Activated CD4-positive, alpha-beta memory T cell treated with anti-CD3 and anti-CD28 coated beads, Interleukin-2, amount 10 ng/mL, durations not matched to agents 7 days and 5 days (primary cell): ENCODE data around the gene IL22RA1. TPM values are rescaled to one million over a fixed set of nuclear protein-coding genes. Genes with fewer than 3 reads are reported as not detected.

Experiments used
- CTCF ChIA-PET: fragments of 350-600 bp; sonication (Branson Sonifier 250); formaldehyde crosslinking; loops from one replicate; lab custom pipeline; 2021; ENCODE audit warnings: antibody characterized with exemption, inconsistent platforms; lab: Charles Lee
- POLR2A ChIA-PET: fragments of 350-600 bp; sonication (Branson Sonifier 250); formaldehyde crosslinking; loops from one replicate; lab custom pipeline; 2021; ENCODE audit warnings: antibody characterized with exemption; lab: Charles Lee
- DNase-seq: peaks from one replicate; pipeline ENCODE4 v3.0.0-alpha.2; 2020
- H3K27ac Mint-ChIP-seq: one replicate; pipeline ENCODE4 v1.8.0; 2021; ENCODE audit warnings: mild to moderate bottlenecking, mixed read lengths
- H3K27me3 Mint-ChIP-seq: one replicate; pipeline ENCODE4 v1.8.0; 2021; ENCODE audit warnings: mixed read lengths
- H3K36me3 Mint-ChIP-seq: one replicate; pipeline ENCODE4 v1.8.0; 2021; ENCODE audit warnings: low read depth, mixed read lengths
- H3K4me1 Mint-ChIP-seq: one replicate; pipeline ENCODE4 v1.8.0; 2021; ENCODE audit warnings: mixed read lengths
- H3K4me3 Mint-ChIP-seq: one replicate; pipeline ENCODE4 v1.8.0; 2021; ENCODE audit warnings: mild to moderate bottlenecking, mixed read lengths
- H3K9me3 Mint-ChIP-seq: one replicate; pipeline ENCODE4 v1.8.0; 2021; ENCODE audit warnings: mixed read lengths
- total RNA-seq, 2 experiments: library from RNA; stranded (reverse); gene quantifications; one replicate each; pipeline ENCODE4 v1.2.3, GENCODE V29; 2021

Gene IL22RA1
- total RNA-seq, 2 experiments from 2014 or later = not detected

- Mint-ChIP-seq H3K4me3 (no peak overlapping the region), H3K4me1 (no peaks in the 10 kb centered on the region), H3K36me3 (no peaks in the 10 kb centered on the region), H3K27ac (no peak overlapping the region), H3K9me3 (no peaks in the 10 kb centered on the region), H3K27me3 (peaks cover 7% of the 10 kb centered on the region)
- ChIA-PET CTCF (interaction anchor here (1.0 to 1.2 kb wide), 3 partner anchors 15 to 266 kb away, joined by 3 read pairs; partner anchors contain the start of gene MYOM3), POLR2A (no interaction called here)
- DNase-seq = no peak
Measured at GRCh38 chr1:24127134-24127800, 15.7 kb downstream of the IL22RA1 start.

GRCh38 chr1:24126672-24127023 is 16.3 kb downstream of the IL22RA1 start:
- POLR2A ChIA-PET = no interaction called here
- CTCF ChIA-PET = interaction anchor here (1.0 to 1.2 kb wide), 3 partner anchors 14 to 267 kb away, joined by 3 read pairs; partner anchors contain the start of gene MYOM3
- H3K9me3 Mint-ChIP-seq = no peaks in the 10 kb centered on the region
- H3K27ac Mint-ChIP-seq = no peak overlapping the region
- H3K36me3 Mint-ChIP-seq = no peaks in the 10 kb centered on the region
- no peak for DNase-seq
- H3K4me1 Mint-ChIP-seq = no peaks in the 10 kb centered on the region
- peaks cover 7% of the 10 kb centered on the region for H3K27me3 Mint-ChIP-seq
- no peak overlapping the region for H3K4me3 Mint-ChIP-seq

GRCh38 chr1:24126018-24126671 is 16.8 kb downstream of the IL22RA1 start:
- H3K27ac Mint-ChIP-seq = no peak overlapping the region
- H3K4me3 Mint-ChIP-seq = no peak overlapping the region
- ChIA-PET POLR2A (no interaction called here), CTCF (interaction anchor here (0.6 to 1.2 kb wide), 5 partner anchors 14 to 269 kb away, joined by 3 to 5 read pairs (median 3); partner anchors contain the start of gene MYOM3)
- no peaks in the 10 kb centered on the region for H3K4me1 Mint-ChIP-seq
- peaks cover 7% of the 10 kb centered on the region for H3K27me3 Mint-ChIP-seq
- DNase-seq = no peak
- no peaks in the 10 kb centered on the region for H3K36me3 Mint-ChIP-seq
- no peaks in the 10 kb centered on the region for H3K9me3 Mint-ChIP-seq

DNA sequence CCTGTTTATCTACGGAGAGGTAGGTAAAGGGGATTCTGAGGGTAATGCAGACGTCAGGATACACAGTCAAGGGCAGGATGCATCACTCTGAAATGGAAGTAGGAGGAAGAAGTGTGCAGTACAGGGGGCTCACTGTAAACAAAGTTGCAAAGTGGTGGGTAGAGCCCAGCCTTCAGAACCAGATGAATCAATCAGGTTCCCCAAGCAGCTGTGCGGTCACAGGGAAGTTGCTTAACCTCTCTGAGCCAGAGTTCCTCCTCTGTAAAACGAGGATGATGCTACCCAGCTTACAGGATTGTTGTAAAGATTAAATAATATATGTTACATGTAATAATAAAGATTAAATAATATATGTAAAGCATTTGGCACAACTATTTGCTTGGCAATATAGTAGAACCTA is 17.5 kb downstream of the IL22RA1 start:
- POLR2A ChIA-PET = no interaction called here
- H3K27ac Mint-ChIP-seq = no peak overlapping the region
- H3K9me3 Mint-ChIP-seq = no peaks in the 10 kb centered on the region
- H3K4me3 Mint-ChIP-seq = no peak overlapping the region
- CTCF ChIA-PET = interaction anchor here (0.6 to 0.9 kb wide), 2 partner anchors 25 to 270 kb away, joined by 4 to 5 read pairs; no protein-coding TSS in a partner anchor
- H3K4me1 Mint-ChIP-seq = no peaks in the 10 kb centered on the region
- no peak for DNase-seq
- no peaks in the 10 kb centered on the region for H3K36me3 Mint-ChIP-seq
- H3K27me3 Mint-ChIP-seq = peaks cover 7% of the 10 kb centered on the region

GRCh38 chr1:24124980-24125379 is 18.0 kb downstream of the IL22RA1 start:
- H3K4me3 Mint-ChIP-seq = no peak overlapping the region
- H3K27ac Mint-ChIP-seq = no peak overlapping the region

GRCh38 chr1:24123611-24124010 is 19.3 kb downstream of the IL22RA1 start:
- ChIA-PET CTCF (no interaction called here), POLR2A (no interaction called here)
- Mint-ChIP-seq H3K27ac (no peak overlapping the region), H3K36me3 (no peaks in the 10 kb centered on the region), H3K4me1 (no peaks in the 10 kb centered on the region), H3K27me3 (peaks cover 5% of the 10 kb centered on the region), H3K4me3 (no peak overlapping the region), H3K9me3 (no peaks in the 10 kb centered on the region)
- DNase-seq = no peak

More at GRCh38 chr1:24124980-24125379, 18.0 kb downstream of the IL22RA1 start:
- H3K36me3 Mint-ChIP-seq = no peaks in the 10 kb centered on the region
- DNase-seq = no peak
- H3K4me1 Mint-ChIP-seq = no peaks in the 10 kb centered on the region
- ChIA-PET CTCF (interaction anchor here (0.9 kb wide), 1 partner anchor 26 kb away, joined by 4 read pairs; no protein-coding TSS in a partner anchor), POLR2A (no interaction called here)
- H3K9me3 Mint-ChIP-seq = no peaks in the 10 kb centered on the region
- H3K27me3 Mint-ChIP-seq = peaks cover 7% of the 10 kb centered on the region

- peaks cover 3% of the 10 kb centered on the region for H3K27me3 Mint-ChIP-seq
- no peak overlapping the region for H3K27ac Mint-ChIP-seq
- ChIA-PET POLR2A (no interaction called here), CTCF (no interaction called here)
- no peaks in the 10 kb centered on the region for H3K9me3 Mint-ChIP-seq
- no peak overlapping the region for H3K4me3 Mint-ChIP-seq
- no peaks in the 10 kb centered on the region for H3K36me3 Mint-ChIP-seq
- H3K4me1 Mint-ChIP-seq = no peaks in the 10 kb centered on the region
- DNase-seq = no peak
Measured at GRCh38 chr1:24122776-24123175, 20.2 kb downstream of the IL22RA1 start.

GRCh38 chr1:24121406-24121805 is 21.5 kb downstream of the IL22RA1 start:
- Mint-ChIP-seq H3K27me3 (peaks cover 10% of the 10 kb centered on the region), H3K27ac (no peak overlapping the region), H3K36me3 (no peaks in the 10 kb centered on the region), H3K4me1 (no peaks in the 10 kb centered on the region), H3K9me3 (no peaks in the 10 kb centered on the region), H3K4me3 (no peak overlapping the region)
- ChIA-PET CTCF (no interaction called here), POLR2A (no interaction called here)
- DNase-seq = no peak

DNA sequence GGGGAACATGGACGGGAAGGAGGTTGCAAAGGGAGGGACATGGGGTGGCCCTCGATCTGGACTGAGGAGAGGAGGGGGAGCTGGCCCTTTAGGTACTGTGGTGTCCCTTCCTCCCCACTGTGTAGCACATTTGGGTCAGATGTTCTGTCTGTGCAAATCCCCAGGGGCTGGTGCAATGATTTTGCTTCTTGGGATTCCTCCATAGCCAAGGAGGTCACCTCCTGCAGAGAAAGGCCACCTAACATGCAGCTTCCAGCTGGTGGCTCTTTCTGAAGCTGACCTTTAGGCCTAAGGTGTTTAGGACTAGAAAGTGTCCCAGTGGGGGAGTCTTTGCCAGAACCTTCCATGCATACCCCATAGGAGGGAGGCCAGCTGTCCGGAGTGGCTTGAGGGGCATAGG is 22.0 kb downstream of the IL22RA1 start:
- no peak for DNase-seq
- Mint-ChIP-seq H3K27ac (no peak overlapping the region), H3K9me3 (no peaks in the 10 kb centered on the region), H3K36me3 (no peaks in the 10 kb centered on the region), H3K27me3 (peaks cover 14% of the 10 kb centered on the region), H3K4me1 (no peaks in the 10 kb centered on the region), H3K4me3 (no peak overlapping the region)
- POLR2A ChIA-PET = interaction anchor here (1.4 kb wide), 1 partner anchor 141 kb away, joined by 3 read pairs; the partner anchor contains the start of gene SRSF10
- CTCF ChIA-PET = no interaction called here

GRCh38 chr1:24119859-24120756 is 22.8 kb downstream of the IL22RA1 start:
- no peak overlapping the region for H3K4me3 Mint-ChIP-seq
- DNase-seq = no peak
- H3K27ac Mint-ChIP-seq = no peak overlapping the region
- H3K27me3 Mint-ChIP-seq = peaks cover 19% of the 10 kb centered on the region
- no peaks in the 10 kb centered on the region for H3K9me3 Mint-ChIP-seq
- ChIA-PET POLR2A (interaction anchor here (1.4 kb wide), 1 partner anchor 140 kb away, joined by 3 read pairs; the partner anchor contains the start of gene SRSF10), CTCF (interaction anchor here (1.1 kb wide), 1 partner anchor 30 kb away, joined by 3 read pairs; no protein-coding TSS in a partner anchor)
- no peaks in the 10 kb centered on the region for H3K36me3 Mint-ChIP-seq
- H3K4me1 Mint-ChIP-seq = no peaks in the 10 kb centered on the region

DNA sequence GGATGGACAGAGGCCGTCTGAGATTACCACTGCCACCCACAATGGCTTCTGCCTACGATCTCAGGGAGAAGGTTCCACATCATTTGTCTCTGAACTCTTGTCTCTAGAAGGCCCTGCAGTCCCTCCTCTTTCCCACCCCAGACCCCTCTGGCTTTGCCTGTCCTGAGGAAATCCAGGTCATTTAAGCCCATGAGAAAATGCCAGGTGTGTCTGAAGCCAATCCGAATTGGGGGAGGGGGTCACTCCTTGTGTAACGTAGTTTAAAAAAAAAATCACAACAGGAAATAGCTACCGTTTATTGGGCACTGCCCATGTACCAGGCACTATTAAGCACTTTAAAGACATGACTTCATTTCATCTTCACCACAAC is 23.5 kb downstream of the IL22RA1 start:
- Mint-ChIP-seq H3K36me3 (no peaks in the 10 kb centered on the region), H3K9me3 (no peaks in the 10 kb centered on the region), H3K27ac (no peak overlapping the region), H3K4me1 (no peaks in the 10 kb centered on the region), H3K4me3 (no peak overlapping the region), H3K27me3 (peaks cover 19% of the 10 kb centered on the region)
- POLR2A ChIA-PET = no interaction called here
- DNase-seq = no peak
- CTCF ChIA-PET = interaction anchor here (1.1 kb wide), 1 partner anchor 31 kb away, joined by 3 read pairs; no protein-coding TSS in a partner anchor

DNA sequence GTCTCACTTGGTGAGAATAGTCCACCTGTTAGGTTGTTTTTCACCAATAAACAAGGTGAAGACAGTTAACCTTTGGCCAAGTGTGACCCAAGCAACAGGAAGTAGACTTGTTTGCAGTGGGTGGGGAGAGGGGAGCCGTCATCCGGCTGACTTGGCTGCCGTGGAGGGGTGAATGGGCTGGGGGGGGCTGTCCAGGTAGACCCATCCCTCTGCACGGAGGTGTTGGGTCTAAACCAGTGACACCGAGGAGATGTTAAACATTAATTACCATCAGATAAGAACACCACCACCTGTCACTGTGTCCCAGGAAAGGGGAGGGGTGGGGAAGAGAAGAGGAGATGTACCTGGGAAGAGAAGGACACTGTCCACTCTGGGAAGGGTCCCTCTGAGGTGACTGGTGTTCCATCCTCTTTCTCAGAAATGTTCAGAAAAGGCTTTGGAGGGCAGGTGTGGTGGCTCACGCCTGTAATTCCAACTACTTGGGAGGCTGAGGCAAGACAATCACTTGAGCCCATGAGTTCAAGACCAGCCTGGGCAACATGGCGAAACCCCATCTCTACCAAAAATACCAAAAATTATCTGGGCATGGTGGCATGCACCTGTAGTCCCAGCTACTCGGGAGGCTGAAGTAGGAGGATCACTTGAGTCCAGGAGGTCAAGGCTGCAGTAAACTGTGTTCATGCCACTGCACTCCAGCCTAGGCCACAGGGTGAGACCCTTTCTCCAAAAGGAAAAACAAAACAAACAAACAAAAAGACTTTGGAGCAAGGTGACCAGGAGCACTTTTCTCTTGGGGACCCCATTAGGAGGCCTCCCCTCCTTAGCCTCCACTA is 24.3 kb downstream of the IL22RA1 start:
- Mint-ChIP-seq H3K36me3 (no peaks in the 10 kb centered on the region), H3K27me3 (peaks cover 22% of the 10 kb centered on the region)
- CTCF ChIA-PET = interaction anchor here (1.1 to 2.0 kb wide), 2 partner anchors 32 to 308 kb away, joined by 3 to 4 read pairs; no protein-coding TSS in a partner anchor

More for the DNA sequence above, 24.3 kb downstream of the IL22RA1 start:
- Mint-ChIP-seq H3K4me3 (no peak overlapping the region), H3K4me1 (no peaks in the 10 kb centered on the region), H3K9me3 (no peaks in the 10 kb centered on the region), H3K27ac (no peak overlapping the region)
- DNase-seq = no peak
- POLR2A ChIA-PET = no interaction called here
